HG02973 (cell line): ENCODE results near the gene CLEC10A.
"Not testable (repeated sequence)": the region's sequence is repeated elsewhere in the genome, so short reads cannot be mapped to it uniquely, and the experiment has no call there.

Experiments used
- ATAC-seq: cut with Tn5 transposase; IDR thresholded peaks from one replicate; pipeline ENCODE4 v1.9.1; 2021; ENCODE audit warnings: moderate library complexity; ENCODE audit not compliant: unreplicated experiment

CLEC10A gene

DNA sequence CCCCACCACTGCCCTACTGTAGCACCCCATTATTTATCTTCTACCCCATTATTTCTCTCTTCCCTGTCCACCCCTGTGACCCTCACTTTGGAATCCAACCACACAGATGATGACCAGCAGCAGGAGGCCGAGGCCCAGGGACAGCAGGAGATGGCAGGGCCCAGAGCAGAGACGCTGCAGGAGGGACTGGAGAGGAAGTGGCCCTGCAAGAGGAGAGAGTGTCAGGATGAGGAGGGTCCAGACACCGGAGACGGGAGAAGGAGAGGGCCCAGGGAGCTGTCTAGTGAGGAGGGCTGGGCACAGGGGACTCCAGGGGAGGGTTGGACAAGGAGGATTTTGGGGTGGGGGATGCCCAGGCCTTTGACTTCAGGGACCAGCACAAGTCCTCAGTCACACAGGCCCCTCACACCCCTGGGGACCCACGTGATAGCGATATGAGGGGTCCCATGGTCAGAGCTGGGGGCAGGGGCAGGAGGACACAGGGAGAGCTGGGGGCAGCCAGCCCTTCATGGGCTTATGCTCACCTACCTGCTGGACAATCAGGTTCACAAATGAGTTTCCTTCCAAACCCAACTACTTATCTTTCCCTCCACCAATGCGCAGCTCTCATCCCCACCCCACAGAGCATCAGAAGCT is 2.0 kb downstream of the CLEC10A start:
- ATAC-seq: no peak

DNA sequence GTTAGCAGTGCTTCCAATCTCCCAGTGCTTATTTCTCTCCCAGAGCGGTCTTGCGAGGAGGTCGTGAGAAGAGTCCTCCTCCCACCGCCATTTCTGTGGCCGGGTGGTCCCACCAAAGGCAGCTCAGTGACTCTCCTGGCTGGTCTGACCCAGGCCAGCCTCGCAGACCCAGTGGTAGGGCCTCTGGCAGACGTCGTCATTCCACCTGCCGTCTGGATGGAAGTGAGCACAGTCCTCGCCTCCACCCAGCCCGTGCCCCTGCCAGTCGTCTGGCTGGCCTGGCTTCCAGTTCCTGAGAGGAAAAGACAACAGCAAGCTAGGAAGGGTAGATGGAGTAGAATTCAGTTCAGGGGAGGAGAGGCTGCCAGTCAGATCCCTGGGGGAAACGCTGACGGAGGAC is 5.1 kb downstream of the CLEC10A start:
- no peak for ATAC-seq

DNA sequence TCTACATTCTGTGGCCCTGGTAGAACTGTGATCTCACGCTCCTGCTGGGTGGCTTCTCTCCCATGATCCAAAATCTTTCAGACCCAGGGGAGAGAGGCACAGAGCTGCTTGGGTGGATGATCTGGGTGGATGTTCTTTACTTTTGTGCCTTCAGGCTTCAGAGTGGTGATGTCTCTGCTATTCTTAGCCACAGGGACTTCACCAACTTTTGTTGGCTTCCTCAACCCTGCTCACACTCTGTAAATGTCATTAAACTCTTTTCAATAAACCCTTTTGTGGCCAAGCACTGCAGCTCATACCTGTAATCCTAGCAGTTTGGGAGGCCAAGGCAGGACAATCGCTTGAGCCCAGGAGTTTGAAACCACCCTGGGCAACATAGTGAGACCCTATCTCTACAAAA is 7.6 kb downstream of the CLEC10A start:
- ATAC-seq: no peak

DNA sequence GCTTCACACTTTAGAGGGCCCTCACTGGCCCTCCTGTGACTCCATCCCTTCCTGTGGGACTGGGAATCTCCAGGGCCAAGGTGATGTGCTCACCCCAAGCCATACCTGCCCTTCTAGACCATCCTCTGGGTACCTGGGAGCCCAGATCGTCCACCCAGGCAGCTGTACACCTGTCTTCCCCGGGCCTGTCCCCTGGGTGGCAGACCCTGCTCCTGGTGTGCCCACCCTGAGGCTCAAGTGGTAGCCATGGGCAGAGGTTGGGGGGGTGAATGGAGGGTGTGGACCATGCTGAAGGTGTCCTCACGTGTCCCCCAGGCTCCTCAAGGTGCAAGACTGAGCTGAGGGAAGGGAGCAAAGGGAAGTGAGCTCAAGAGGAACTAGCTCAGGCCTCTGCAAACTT is 9.3 kb downstream of the CLEC10A start:
- no peak for ATAC-seq

DNA sequence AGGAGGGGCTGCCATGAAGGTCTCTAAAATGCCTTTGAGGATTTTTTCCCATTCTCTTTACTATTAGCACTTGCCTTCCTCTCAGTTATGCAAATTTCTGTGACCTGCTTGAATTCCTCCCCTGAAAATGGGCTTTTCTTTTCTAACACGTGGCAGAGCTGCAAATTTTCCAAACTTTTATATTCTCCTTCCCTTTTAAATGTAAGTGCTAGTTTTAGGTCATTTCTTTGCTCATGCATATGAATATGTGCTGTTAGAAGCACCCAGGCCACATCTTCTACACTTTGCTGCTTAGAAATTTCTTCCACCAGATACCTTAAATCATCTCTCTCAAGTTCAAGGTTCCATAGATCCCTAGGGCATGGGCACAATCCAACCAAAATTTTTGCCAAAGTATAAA is 11.8 kb downstream of the CLEC10A start:
- no peak for ATAC-seq

DNA sequence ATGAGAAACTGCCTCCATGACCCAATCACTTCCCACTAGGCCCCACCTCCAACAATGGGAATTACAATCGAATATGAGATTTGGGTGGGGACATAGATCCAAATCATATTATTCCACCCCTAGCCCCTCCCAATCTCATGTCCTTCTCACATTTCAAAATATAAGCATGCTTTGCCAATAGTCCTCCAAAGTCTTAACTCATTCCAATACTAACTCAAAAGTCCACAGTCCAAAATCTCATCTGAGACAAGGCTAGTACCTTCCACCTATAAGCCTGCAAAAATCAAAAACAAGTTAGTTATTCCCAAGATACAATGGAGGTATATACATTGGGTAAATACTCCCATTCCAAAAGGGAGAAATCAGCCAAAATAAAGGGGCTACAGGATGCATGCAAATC is 12.9 kb downstream of the CLEC10A start:
- no peak for ATAC-seq

DNA sequence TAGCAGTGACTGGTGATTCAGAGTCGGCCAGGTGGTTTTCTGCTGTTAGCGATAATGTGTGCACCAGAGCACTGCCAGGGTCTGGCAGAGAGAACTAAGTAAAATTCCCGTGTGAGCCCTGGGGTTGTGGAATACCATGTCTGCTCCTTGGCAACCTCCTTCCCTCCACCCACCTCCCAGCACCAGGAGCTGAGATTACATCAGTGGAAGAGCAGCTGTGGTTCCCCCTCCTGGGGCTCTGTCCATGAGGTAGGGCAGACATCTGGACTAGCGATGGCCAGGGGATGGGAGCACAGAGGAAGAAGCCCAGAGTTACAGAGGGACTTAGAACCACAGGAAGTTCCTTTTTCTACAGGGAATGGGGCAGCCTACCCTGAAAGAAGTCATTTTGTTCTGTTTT is 15.8 kb downstream of the CLEC10A start:
- no peak for ATAC-seq

DNA sequence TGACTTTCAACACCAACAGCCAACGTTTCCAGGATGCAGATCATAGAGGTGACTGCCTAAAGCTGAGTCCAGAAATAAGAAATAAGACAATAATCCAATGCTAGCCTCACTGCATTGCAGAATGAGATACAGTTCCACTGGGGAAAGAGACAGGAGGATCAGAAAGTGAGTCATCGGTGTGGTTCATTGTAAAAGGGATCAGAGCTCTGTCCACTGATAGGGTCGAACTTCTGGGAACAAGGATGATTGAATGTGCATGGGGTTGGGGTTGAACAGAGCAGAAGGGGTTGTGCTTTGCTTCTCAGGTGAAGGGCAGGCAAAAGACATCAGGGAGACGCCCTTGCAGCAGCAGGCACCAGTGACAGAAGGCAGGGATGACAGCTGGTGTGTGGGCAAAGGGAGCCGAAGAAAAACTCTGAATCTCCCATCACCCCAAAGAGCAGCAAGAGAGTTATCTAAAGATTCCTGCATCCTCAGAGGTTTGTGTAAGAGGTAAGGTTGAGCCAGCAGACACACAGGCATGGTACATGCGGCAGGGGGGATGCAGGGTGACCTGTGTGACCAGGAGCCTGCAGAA is 16.4 kb downstream of the CLEC10A start:
- no peak for ATAC-seq

DNA sequence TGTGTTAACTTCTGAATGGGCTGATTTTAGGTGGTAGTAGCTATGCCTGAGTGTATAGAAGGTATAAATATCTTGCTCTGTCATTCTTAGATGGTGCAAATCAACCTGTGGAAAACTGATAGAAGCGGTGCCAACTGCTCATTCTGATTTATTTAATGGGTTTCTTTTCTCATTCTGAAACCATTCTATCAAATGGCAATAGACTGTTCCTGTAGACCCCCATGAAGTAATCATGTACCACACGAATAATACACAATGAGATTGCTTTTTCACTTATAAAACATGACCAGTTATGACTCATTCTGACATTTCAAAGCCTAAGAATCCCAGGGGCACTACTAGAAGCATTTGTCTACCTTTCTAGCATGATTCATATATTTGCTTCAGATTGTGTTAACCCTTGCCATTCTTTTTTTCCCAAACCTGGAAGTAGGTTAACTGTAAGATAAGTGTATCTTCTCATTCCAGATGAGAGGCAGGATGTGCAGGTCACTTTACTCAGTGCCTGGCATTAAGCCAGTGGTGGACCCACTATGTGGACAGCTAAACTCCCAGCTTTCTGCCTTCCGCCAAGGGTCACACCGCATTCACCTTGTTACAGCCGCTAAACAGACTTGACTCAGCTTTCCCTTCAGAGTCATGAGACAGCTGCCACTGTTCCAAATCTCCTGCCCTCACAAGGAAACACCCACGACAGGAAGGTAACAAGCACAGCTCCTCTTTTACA is 19.7 kb downstream of the CLEC10A start:
- ATAC-seq: no peak

DNA sequence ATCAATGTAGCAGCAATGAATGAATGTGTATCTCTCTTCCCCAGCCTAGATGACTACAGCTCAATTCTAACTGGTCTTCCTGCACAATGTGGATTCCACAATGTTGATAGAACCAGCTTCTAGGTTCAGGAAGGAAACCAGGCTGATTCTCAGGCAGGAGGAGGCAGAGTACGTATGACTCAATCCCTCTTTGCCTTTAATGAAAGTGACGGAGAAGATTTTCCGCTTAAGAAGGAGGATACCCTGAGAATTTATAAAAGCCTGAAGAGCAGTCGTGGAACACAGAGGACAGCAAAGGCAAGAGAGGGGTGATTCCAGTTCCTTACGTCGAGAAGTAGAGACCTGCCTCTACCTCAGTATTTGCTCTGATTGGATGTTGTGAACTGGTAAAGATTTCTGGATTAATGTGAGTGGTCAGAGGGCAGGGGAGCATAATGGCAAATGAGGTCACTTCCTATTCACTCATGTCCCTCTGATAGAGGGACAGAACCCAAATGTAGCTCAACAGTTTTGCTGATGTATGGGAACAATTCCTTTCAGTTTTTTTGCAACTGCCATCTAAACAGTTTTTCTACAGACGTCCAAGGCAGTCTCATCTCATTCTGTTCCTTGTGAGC is 21.1 kb downstream of the CLEC10A start:
- ATAC-seq: no peak

DNA sequence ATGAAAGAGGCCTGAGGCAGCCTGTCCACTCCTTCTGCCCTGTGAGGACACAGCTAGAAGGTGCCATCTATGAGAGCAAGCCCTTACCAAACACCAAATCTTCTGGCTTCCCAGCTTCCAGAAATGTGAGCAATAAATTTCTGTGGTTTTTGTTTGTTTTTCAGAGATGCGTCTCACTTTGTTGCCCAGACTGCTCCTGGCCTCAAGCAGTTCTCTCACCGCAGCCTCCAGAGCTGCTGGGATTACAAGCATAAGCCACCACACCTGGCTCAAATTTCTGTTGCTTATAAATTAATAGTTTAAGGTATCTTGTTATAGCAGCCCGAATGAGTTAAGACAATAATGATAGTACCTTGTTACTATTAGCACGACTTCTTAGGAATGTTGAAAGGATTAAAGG is 23.7 kb downstream of the CLEC10A start:
- ATAC-seq: no peak

DNA sequence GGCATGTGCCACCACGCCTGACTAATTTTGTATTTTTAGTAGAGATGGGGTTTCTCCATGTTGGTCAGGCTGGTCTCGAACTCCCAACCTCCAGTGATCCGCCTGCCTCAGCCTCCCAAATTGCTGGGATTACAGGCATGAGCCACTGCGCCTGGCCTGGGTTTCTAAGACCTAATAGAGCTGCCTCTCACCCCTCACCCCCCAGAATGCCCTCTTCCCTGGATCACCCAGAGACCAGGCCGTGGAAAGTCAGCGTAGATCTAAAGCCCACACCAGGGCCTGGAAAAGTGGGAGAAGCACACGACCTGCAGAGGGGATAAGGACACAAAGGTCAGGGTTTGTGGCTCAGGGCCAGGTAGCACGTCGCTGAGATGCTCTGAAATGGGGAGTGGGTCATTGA is 29.5 kb downstream of the CLEC10A start:
- not testable (repeated sequence) for ATAC-seq

DNA sequence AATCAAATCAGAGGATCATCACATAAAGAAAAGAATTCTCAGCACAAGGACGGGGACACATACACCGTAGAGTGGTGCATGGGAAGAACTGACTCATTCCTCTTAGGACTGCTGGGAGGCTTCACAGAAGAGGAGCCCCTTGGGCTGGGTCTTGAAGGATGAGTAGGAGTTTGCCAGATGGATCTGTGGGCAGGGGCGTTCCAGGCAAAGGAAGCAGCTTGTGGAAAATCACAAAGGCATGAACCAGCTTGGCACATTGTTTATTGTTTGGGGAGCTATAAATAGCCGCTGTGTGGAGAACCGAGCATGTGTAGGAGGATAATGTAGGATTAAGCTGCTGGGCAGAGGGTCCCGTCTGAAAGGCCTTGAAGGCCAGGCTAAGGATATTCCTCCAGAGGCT is 31.1 kb downstream of the CLEC10A start:
- ATAC-seq: no peak

DNA sequence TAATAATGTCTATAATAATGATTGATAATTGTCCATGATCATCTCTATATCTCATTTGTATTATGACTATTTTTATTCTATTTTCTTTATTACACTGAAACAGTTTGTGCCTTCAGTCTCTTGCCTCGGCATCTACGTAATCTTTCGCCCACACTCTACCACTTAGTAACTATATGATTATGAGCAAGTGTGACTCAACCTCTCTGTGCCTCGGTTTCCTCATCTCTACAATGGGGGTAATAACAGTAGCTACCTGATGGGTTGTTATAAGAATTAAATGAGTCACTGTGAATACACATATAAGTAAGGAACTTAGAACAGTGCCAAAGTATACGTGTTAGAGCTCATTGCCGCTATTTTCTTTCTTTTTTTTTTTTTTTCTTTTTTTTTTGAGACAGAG is 32.5 kb downstream of the CLEC10A start:
- ATAC-seq: no peak

DNA sequence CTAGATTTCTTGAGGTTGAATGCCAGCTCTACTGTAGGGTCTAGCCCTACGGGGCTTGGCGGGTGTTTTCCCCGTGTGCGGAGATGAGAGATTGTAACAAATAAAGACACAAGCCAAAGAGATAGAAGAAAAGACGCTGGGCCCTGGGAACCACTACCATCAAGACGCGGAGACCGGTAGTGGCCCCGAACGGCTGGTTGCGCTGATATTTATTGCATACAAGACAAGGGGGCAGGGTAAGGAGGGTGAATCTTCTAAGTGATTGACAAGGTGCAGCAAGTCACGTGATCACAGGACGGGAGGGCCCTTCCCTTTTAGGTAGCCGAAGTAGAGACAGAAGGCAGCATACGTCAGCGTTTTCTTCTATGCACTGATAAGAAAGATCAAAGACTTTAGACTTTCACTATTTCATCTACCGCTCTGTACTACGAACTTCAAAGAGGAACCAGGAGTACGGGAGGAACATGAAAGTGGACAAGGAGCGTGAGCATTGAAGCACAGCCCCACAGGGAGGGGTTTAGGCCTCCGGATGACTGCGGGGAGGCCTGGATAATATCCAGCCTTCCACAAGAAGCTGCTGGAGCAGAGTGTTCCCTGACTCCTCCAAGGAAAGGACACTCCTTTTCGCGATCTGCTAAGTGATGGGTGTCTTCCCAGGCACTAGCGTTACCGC is 33.2 kb downstream of the CLEC10A start:
- not testable (repeated sequence) for ATAC-seq

DNA sequence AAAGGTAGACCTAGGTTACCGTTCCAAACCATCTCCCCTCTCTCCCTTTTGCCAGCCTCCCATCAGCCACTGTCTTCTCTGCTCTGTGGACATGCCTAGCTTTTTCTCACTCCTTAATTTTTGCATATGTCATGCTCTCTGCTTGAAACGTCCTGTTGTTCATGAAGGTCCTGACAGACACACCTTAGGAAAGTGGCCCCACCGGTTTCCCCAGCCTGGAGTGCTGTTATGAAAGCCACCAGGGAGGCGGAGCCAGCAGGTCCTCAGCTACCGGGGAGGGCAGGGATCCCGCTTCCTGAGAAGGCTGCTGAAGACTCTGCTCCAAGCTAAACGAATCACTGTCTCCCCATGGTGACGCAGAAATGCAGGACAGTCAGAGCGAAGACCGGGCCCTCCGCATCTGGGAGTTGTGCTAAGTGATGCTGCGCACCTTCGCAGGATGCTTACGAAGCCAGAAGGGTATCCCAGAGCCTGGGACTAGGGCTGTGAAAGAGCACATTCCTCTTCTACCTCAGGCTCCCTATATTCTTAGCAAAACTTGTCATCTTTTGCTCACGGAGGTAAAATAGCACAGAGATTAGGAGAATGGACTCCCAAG is 33.8 kb downstream of the CLEC10A start:
- no peak for ATAC-seq

DNA sequence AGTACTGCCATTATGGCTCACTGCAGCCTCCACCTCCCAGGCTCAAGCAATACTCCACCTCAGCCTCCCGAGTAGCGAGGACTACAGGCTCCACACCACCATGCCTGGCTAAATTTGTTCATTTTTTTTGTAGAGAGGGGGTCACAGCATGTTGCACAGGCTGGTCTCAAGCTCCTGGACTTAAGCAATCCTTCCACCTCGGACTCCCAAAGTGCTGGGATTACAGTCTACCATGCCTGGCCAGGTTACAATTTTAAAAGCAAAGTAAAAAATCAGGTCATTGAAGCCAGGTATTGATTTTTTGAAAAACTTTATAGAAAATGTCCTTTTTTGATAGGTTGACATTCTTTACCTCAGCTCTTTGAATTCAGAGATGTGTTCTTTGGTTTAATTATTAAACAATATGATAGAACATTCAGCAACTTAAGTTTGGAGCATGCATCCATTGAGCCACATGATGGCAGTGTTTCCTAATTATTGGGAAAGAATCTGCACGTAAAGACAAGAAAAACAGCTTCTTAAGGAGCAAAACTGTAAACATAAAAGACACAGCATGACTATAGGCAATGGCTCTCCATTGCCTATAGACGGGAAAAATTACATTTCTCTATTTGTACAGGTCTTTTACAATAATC is 34.4 kb downstream of the CLEC10A start:
- no peak for ATAC-seq

DNA sequence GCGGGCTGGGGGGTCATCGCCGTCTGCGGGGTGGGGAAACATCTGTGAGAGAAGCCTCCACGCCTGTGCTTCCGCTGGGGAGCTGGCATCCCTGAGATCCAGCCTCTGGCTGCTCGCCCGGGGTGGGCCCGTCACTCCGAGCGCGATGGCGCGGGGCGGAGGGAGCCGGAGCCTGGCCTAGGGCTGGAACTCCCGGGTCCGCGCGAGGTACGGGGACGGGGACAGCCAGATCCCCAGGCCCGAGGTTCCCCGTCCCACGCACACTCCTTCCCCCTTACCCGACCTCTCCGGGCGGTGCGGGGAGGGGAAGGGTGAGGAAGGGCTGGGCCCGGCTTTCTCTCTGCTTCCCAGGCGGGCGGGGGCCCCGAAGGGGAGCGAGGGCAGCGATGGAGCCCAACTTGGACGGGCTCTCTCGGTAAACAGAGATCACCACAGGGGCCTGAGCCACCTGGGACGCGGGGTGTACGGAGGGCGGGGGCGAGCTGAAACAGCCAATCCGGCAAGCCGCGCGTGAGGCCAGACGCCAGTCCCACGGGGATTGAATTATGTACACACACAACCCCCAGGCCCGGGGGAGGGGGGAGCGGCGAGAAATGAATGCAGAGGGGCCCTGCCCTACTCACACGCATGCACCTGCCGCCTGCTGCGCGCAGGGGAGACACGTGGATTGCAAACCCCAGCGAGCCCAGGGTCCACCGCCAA is 36.4 kb downstream of the CLEC10A start, which contains the start of gene SLC16A11:
SLC16A11 (minus strand) TSS at position 596 of the 702 bp plus-strand sequence; CDS start at position 17, 579 bp downstream.
- ATAC-seq: no peak

DNA sequence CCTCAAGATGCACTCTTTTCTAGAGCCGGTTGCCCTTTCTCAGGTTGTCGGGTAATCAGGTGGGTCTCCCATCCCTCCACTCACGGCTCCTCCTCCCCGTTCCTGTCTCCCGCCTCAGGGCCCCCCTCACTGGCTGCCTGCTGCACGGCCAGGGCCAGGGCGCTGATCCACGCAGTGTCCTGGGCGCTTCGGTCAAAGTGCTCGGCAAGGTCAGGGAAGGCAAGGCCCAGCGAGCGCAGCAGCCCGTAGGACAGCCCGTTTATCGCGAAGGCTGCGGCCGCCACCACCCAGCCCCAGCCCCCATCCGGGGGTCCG is 36.9 kb downstream of the CLEC10A start:
- ATAC-seq: no peak
